Measurements from ENCODE around the gene FCRL1. TPM values are rescaled to one million over a fixed set of nuclear protein-coding genes. Genes with fewer than 3 reads are reported as not detected.

FCRL1 gene
- total RNA-seq, 1 experiment from 2014 or later: not detected

- in situ Hi-C loops (cut with HindIII; ENCODE audit: low pct_unique_long_range_greater_than_20kb, low sequenced_read_pairs): no loop called here
- no peak for DNase-seq (ENCODE audit: low read depth)
These were observed 705 bp downstream of the FCRL1 start for GRCh38 chr1:157819215-157819614.

- no peak for DNase-seq (ENCODE audit: low read depth)
- in situ Hi-C loops (cut with HindIII; ENCODE audit: low pct_unique_long_range_greater_than_20kb, low sequenced_read_pairs): no loop called here
These were observed 6.7 kb downstream of the FCRL1 start for GRCh38 chr1:157813269-157813668.

GRCh38 chr1:157806431-157807149, 13.3 kb downstream of the FCRL1 start:
- DNase-seq (ENCODE audit: low read depth): no peak
- in situ Hi-C loops (cut with HindIII; ENCODE audit: low pct_unique_long_range_greater_than_20kb, low sequenced_read_pairs): no loop called here

GRCh38 chr1:157803851-157804250, 16.1 kb downstream of the FCRL1 start:
- in situ Hi-C loops (cut with HindIII; ENCODE audit: low pct_unique_long_range_greater_than_20kb, low sequenced_read_pairs): no loop called here
- DNase-seq (ENCODE audit: low read depth): no peak

GRCh38 chr1:157799996-157800395, 19.9 kb downstream of the FCRL1 start:
- in situ Hi-C loops (cut with HindIII; ENCODE audit: low pct_unique_long_range_greater_than_20kb, low sequenced_read_pairs): no loop called here
- no peak for DNase-seq (ENCODE audit: low read depth)

- DNase-seq (ENCODE audit: low read depth): no peak
- in situ Hi-C loops (cut with HindIII; ENCODE audit: low pct_unique_long_range_greater_than_20kb, low sequenced_read_pairs): no loop called here
These were observed 21.7 kb downstream of the FCRL1 start for GRCh38 chr1:157798211-157798610.

GRCh38 chr1:157785248-157785647, 34.7 kb downstream of the FCRL1 start:
- in situ Hi-C loops (cut with HindIII; ENCODE audit: low pct_unique_long_range_greater_than_20kb, low sequenced_read_pairs): no loop called here
- no peak for DNase-seq (ENCODE audit: low read depth)

GRCh38 chr1:157784801-157785200, 35.1 kb downstream of the FCRL1 start:
- DNase-seq (ENCODE audit: low read depth): no peak
- in situ Hi-C loops (cut with HindIII; ENCODE audit: low pct_unique_long_range_greater_than_20kb, low sequenced_read_pairs): no loop called here

GRCh38 chr1:157782931-157783330, 37.0 kb downstream of the FCRL1 start:
- in situ Hi-C loops (cut with HindIII; ENCODE audit: low pct_unique_long_range_greater_than_20kb, low sequenced_read_pairs): no loop called here
- DNase-seq (ENCODE audit: low read depth): no peak

- DNase-seq (ENCODE audit: low read depth): no peak
- in situ Hi-C loops (cut with HindIII; ENCODE audit: low pct_unique_long_range_greater_than_20kb, low sequenced_read_pairs): no loop called here
These were observed 38.9 kb downstream of the FCRL1 start for GRCh38 chr1:157781048-157781447.

- in situ Hi-C loops (cut with HindIII; ENCODE audit: low pct_unique_long_range_greater_than_20kb, low sequenced_read_pairs): no loop called here
- DNase-seq (ENCODE audit: low read depth): no peak
These were observed 42.9 kb downstream of the FCRL1 start, which contains the start of gene FCRL2 for GRCh38 chr1:157776971-157777391. TSS of gene FCRL2 (minus strand) at chr1:157777132. CDS start at chr1:157777073, 59 bp downstream.

GRCh38 chr1:157775101-157775870, 44.6 kb downstream of the FCRL1 start:
- DNase-seq (ENCODE audit: low read depth): no peak
- in situ Hi-C loops (cut with HindIII; ENCODE audit: low pct_unique_long_range_greater_than_20kb, low sequenced_read_pairs): no loop called here

- no peak for DNase-seq (ENCODE audit: low read depth)
- in situ Hi-C loops (cut with HindIII; ENCODE audit: low pct_unique_long_range_greater_than_20kb, low sequenced_read_pairs): no loop called here
These were observed 45.5 kb downstream of the FCRL1 start for GRCh38 chr1:157774412-157774811.

GRCh38 chr1:157773493-157774350, 46.2 kb downstream of the FCRL1 start:
- in situ Hi-C loops (cut with HindIII; ENCODE audit: low pct_unique_long_range_greater_than_20kb, low sequenced_read_pairs): no loop called here
- no peak for DNase-seq (ENCODE audit: low read depth)

GRCh38 chr1:157771661-157772425, 48.1 kb downstream of the FCRL1 start:
- DNase-seq (ENCODE audit: low read depth): no peak
- in situ Hi-C loops (cut with HindIII; ENCODE audit: low pct_unique_long_range_greater_than_20kb, low sequenced_read_pairs): no loop called here

- no peak for DNase-seq (ENCODE audit: low read depth)
- in situ Hi-C loops (cut with HindIII; ENCODE audit: low pct_unique_long_range_greater_than_20kb, low sequenced_read_pairs): no loop called here
These were observed 49.4 kb downstream of the FCRL1 start for GRCh38 chr1:157770442-157771043.

- no peak for DNase-seq (ENCODE audit: low read depth)
- in situ Hi-C loops (cut with HindIII; ENCODE audit: low pct_unique_long_range_greater_than_20kb, low sequenced_read_pairs): no loop called here
These were observed 53.1 kb downstream of the FCRL1 start for GRCh38 chr1:157766792-157767191.

- in situ Hi-C loops (cut with HindIII; ENCODE audit: low pct_unique_long_range_greater_than_20kb, low sequenced_read_pairs): no loop called here
- DNase-seq (ENCODE audit: low read depth): no peak
These were observed 61.9 kb downstream of the FCRL1 start for GRCh38 chr1:157758018-157758417.

Data from Caki2 (cell line).